Mesenchymal stem cell (in vitro differentiated cells and primary cell): ENCODE results near the gene DTWD2.
A peak's percentile ranks its signal among the peaks of the same experiment; 100 is the strongest.

Experiments used
- DNase-seq: peaks from one replicate; pipeline ENCODE4 v3.0.0-alpha.2; 2013
- H2AFZ ChIP-seq: one replicate; pipeline ENCODE4 v1.6.1; 2013; ENCODE audit warnings: low read depth, mild to moderate bottlenecking, control low read depth, inconsistent platforms, low read length, moderate library complexity
- H2AK5ac ChIP-seq: 2 replicates; pipeline ENCODE4 v1.6.1; 2013; ENCODE audit warnings: low read length, moderate library complexity, mild to moderate bottlenecking, inconsistent platforms; ENCODE audit not compliant: severe bottlenecking
- H2BK120ac ChIP-seq: one replicate; pipeline ENCODE4 v1.6.1; 2013; ENCODE audit warnings: low read depth, mild to moderate bottlenecking, inconsistent platforms, low read length, moderate library complexity
- H2BK12ac ChIP-seq, 2 experiments: one replicate each; pipeline ENCODE4 v1.6.1; 2013; ENCODE audit warnings: inconsistent platforms in 2 of 2, low read length in 2 of 2, mild to moderate bottlenecking in 2 of 2, moderate library complexity in 2 of 2, control low read depth in 1 of 2
- H2BK15ac ChIP-seq: one replicate; pipeline ENCODE4 v1.6.1; 2013; ENCODE audit warnings: mild to moderate bottlenecking, low read depth, inconsistent platforms; ENCODE audit not compliant: poor library complexity, severe bottlenecking
- H2BK5ac ChIP-seq: 2 replicates; pipeline ENCODE4 v1.6.1; 2013; ENCODE audit warnings: low read depth, mild to moderate bottlenecking, low read length, control low read depth, inconsistent platforms; ENCODE audit not compliant: poor library complexity, severe bottlenecking
- H3K14ac ChIP-seq, 2 experiments: one replicate each; pipeline ENCODE4 v1.6.1; 2013; ENCODE audit warnings: inconsistent platforms in 2 of 2, low read length in 2 of 2, control low read depth in 1 of 2, mild to moderate bottlenecking in 1 of 2, moderate library complexity in 1 of 2
- H3K18ac ChIP-seq, 2 experiments: one replicate each; pipeline ENCODE4 v1.6.1; 2013; ENCODE audit warnings: inconsistent platforms in 2 of 2, low read length in 2 of 2, control low read depth in 1 of 2, low read depth in 1 of 2, mild to moderate bottlenecking in 1 of 2
- H3K23ac ChIP-seq, 2 experiments: one replicate each; pipeline ENCODE4 v1.6.1; 2013; ENCODE audit warnings: inconsistent platforms in 2 of 2, low read length in 2 of 2, mild to moderate bottlenecking in 2 of 2, moderate library complexity in 2 of 2, control low read depth in 1 of 2
- H3K27ac ChIP-seq: 2 replicates; pipeline ENCODE4 v1.5.1; 2013; ENCODE audit warnings: mild to moderate bottlenecking, moderate library complexity, low read length, control low read depth, inconsistent platforms; ENCODE audit not compliant: poor library complexity, severe bottlenecking
- H3K27me3 ChIP-seq, 2 experiments: 2 replicates each; pipeline versions ENCODE4 v1.6.1 to v1.7.0; 2013; ENCODE audit warnings: low read length in 2 of 2, mild to moderate bottlenecking in 2 of 2, moderate library complexity in 2 of 2, control low read depth in 1 of 2, inconsistent platforms in 1 of 2; ENCODE audit not compliant: control insufficient read depth in 1 of 2, insufficient read depth in 1 of 2
- H3K36me3 ChIP-seq, 2 experiments: 2 replicates each; pipeline versions ENCODE4 v1.6.1 to v1.7.0; 2013; ENCODE audit warnings: low read length in 2 of 2, control low read depth in 1 of 2, inconsistent platforms in 1 of 2, low read depth in 1 of 2, mild to moderate bottlenecking in 1 of 2; ENCODE audit not compliant: insufficient read depth in 2 of 2, control insufficient read depth in 1 of 2
- H3K4ac ChIP-seq, 2 experiments: one replicate each; pipeline ENCODE4 v1.6.1; 2013; ENCODE audit warnings: inconsistent platforms in 2 of 2, low read length in 2 of 2, mild to moderate bottlenecking in 2 of 2, moderate library complexity in 2 of 2, control low read depth in 1 of 2, low read depth in 1 of 2
- H3K4me1 ChIP-seq: 2 replicates; pipeline ENCODE4 v1.6.1; 2013; ENCODE audit warnings: low read depth, low read length, control low read depth; ENCODE audit not compliant: control insufficient read depth, insufficient read depth
- H3K4me2 ChIP-seq: 2 replicates; pipeline ENCODE4 v1.6.1; 2013; ENCODE audit warnings: low read length, mild to moderate bottlenecking, inconsistent platforms; ENCODE audit not compliant: poor library complexity, severe bottlenecking
- H3K4me3 ChIP-seq, 2 experiments: 2 replicates each; pipeline versions ENCODE4 v1.5.1 to v1.7.0; 2013; ENCODE audit warnings: low read length in 2 of 2, mild to moderate bottlenecking in 2 of 2, control low read depth in 1 of 2, low read depth in 1 of 2; ENCODE audit not compliant: insufficient read depth in 1 of 2
- H3K79me1 ChIP-seq: replicated peaks from 2 replicates; pipeline ENCODE4 v1.6.1; 2013; ENCODE audit warnings: mild to moderate bottlenecking, control low read depth, low read length, inconsistent platforms; ENCODE audit not compliant: poor library complexity, severe bottlenecking
- H3K9ac ChIP-seq: 2 replicates; pipeline ENCODE4 v1.7.0; 2013; ENCODE audit warnings: mild to moderate bottlenecking, low read length, moderate library complexity
- H3K9me3 ChIP-seq: 2 replicates; pipeline ENCODE4 v1.7.0; 2013; ENCODE audit warnings: mild to moderate bottlenecking, low read length; ENCODE audit not compliant: control insufficient read depth
- H4K8ac ChIP-seq: one replicate; pipeline ENCODE4 v1.6.1; 2013; ENCODE audit warnings: inconsistent platforms, mild to moderate bottlenecking, low read length, moderate library complexity
- H4K91ac ChIP-seq: one replicate; pipeline ENCODE4 v1.6.1; 2013; ENCODE audit warnings: mild to moderate bottlenecking, low read length, inconsistent platforms
- WGBS: methylation state at CpG from one replicate; pipeline ENCODE4 v1.1.7; 2013; ENCODE audit warnings: mixed read lengths; 5-methylcytosine and 5-hydroxymethylcytosine counted together

The DTWD2 gene

DNA sequence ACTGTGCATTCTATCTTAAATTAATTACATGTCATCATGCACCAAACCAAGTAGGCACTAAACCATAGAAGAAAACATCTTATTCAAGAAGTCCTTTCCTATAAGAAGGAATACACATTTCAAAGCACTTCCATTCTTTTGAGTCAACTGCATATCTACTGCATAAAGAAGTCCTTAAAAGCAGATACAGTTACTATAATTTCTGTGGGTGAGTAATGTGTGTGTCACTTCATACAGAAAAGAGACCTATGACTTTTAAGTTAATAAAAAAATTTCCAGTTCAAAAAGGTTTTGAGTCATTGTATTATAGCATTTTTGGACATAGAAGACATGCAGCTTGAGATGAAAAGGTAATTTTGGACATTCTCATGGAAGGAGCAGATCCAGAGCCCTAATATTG is 125.0 kb downstream of the DTWD2 start:
- H3K4ac ChIP-seq: no peak overlapping the region
- no peak overlapping the region for H3K4me2 ChIP-seq
- no peak overlapping the region for H2BK15ac ChIP-seq
- no peak overlapping the region for H2BK5ac ChIP-seq
- H4K91ac ChIP-seq: no peak overlapping the region
- H2AK5ac ChIP-seq: no peak overlapping the region
- no peaks in the 10 kb centered on the region for H3K27me3 ChIP-seq
- H3K79me1 ChIP-seq: no peaks in the 10 kb centered on the region
- DNase-seq: no peak
- no peak overlapping the region for H3K14ac ChIP-seq
- H2BK120ac ChIP-seq: no peak overlapping the region
- no peak overlapping the region for H2BK12ac ChIP-seq
- no peaks in the 10 kb centered on the region for H3K4me1 ChIP-seq
- H4K8ac ChIP-seq: no peak overlapping the region
- no peak overlapping the region for H3K9ac ChIP-seq
- no peaks in the 10 kb centered on the region for H3K36me3 ChIP-seq
- no peak overlapping the region for H3K27ac ChIP-seq
- H3K18ac ChIP-seq: no peak overlapping the region
- H2AFZ ChIP-seq: no peak overlapping the region
- H3K9me3 ChIP-seq: no peaks in the 10 kb centered on the region
- peak overlapping the region in 1 of 2 experiments; percentile 3 for H3K4me3 ChIP-seq
- no peak overlapping the region for H3K23ac ChIP-seq

- Histone ChIP-seq H2AK5ac (no peak overlapping the region), H4K8ac (no peak overlapping the region), H3K27ac (no peak overlapping the region), H2AFZ (no peak overlapping the region), H3K9me3 (no peaks in the 10 kb centered on the region), H3K36me3 (no peaks in the 10 kb centered on the region), H2BK12ac (no peak overlapping the region), H3K79me1 (no peaks in the 10 kb centered on the region), H3K4ac (no peak overlapping the region), H3K9ac (no peak overlapping the region), H3K27me3 (no peaks in the 10 kb centered on the region), H2BK120ac (no peak overlapping the region), H3K14ac (no peak overlapping the region), H3K23ac (no peak overlapping the region), H2BK15ac (no peak overlapping the region), H2BK5ac (no peak overlapping the region), H3K4me2 (no peak overlapping the region), H3K4me3 (no peak overlapping the region), H3K18ac (no peak overlapping the region), H3K4me1 (no peaks in the 10 kb centered on the region), H4K91ac (no peak overlapping the region)
- DNase-seq: peak; percentile 6
Measured at GRCh38 chr5:118862596-118862995, 125.8 kb downstream of the DTWD2 start.

DNA sequence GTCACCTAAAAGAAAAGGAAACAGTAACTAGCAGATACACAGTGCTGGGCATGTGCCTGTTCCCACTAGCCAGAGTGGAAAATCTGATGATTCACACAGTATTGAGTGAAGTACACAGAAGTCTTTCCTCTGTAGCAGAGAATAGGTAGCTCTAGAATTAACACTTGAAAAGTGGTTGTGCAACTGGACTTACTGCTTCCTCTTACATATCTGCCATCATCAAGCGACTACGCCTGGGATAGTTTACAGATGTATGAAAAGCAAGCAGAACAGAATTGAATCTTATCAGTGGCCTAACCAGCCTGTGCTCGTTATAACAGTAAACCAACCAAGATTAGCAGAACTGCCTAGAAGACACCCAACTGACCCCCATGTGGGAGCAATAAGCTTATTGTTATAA is 130.6 kb downstream of the DTWD2 start:
- H2AK5ac ChIP-seq: no peak overlapping the region
- H2AFZ ChIP-seq: no peak overlapping the region
- H3K9ac ChIP-seq: no peak overlapping the region
- no peak overlapping the region for H4K8ac ChIP-seq
- H3K23ac ChIP-seq: no peak overlapping the region
- no peak overlapping the region for H3K18ac ChIP-seq
- H4K91ac ChIP-seq: no peak overlapping the region
- no peak overlapping the region for H3K4me2 ChIP-seq
- 48% methylated on average over 3 of the region's 3 CpGs for WGBS
- no peaks in the 10 kb centered on the region for H3K36me3 ChIP-seq
- H2BK120ac ChIP-seq: no peak overlapping the region
- no peak overlapping the region for H3K4ac ChIP-seq
- H3K9me3 ChIP-seq: peaks cover 8% of the 10 kb centered on the region
- no peaks in the 10 kb centered on the region for H3K27me3 ChIP-seq
- no peak overlapping the region for H2BK5ac ChIP-seq
- H3K4me1 ChIP-seq: peaks cover 1% of the 10 kb centered on the region
- H3K4me3 ChIP-seq: no peak overlapping the region
- no peak overlapping the region for H2BK12ac ChIP-seq
- no peak overlapping the region for H3K14ac ChIP-seq
- no peaks in the 10 kb centered on the region for H3K79me1 ChIP-seq
- H2BK15ac ChIP-seq: no peak overlapping the region
- no peak overlapping the region for H3K27ac ChIP-seq
- DNase-seq: peak; percentile 51

- Histone ChIP-seq H3K9me3 (peaks cover 22% of the 10 kb centered on the region), H4K91ac (no peak overlapping the region), H3K4ac (no peak overlapping the region), H3K14ac (no peak overlapping the region), H4K8ac (no peak overlapping the region), H3K18ac (no peak overlapping the region), H3K23ac (no peak overlapping the region), H3K4me3 (no peak overlapping the region), H2AFZ (no peak overlapping the region), H2BK12ac (no peak overlapping the region), H2AK5ac (no peak overlapping the region), H3K36me3 (no peaks in the 10 kb centered on the region), H3K4me1 (peaks cover 1% of the 10 kb centered on the region), H3K9ac (no peak overlapping the region), H3K4me2 (no peak overlapping the region), H3K27ac (no peak overlapping the region), H3K27me3 (no peaks in the 10 kb centered on the region), H2BK15ac (no peak overlapping the region), H3K79me1 (no peaks in the 10 kb centered on the region), H2BK120ac (no peak overlapping the region), H2BK5ac (no peak overlapping the region)
- 86% methylated on average over 4 of the region's 5 CpGs for WGBS
- no peak for DNase-seq
Measured at GRCh38 chr5:118854819-118855218, 133.5 kb downstream of the DTWD2 start.
